ENCODE results near the gene TRIM24. TPM values are rescaled to one million over a fixed set of nuclear protein-coding genes. Genes with fewer than 3 reads are reported as not detected.

TRIM24 gene
- total RNA-seq, 3 donors from 2014 or later = 17.5 to 21.2 (median 18.9) TPM

DNA sequence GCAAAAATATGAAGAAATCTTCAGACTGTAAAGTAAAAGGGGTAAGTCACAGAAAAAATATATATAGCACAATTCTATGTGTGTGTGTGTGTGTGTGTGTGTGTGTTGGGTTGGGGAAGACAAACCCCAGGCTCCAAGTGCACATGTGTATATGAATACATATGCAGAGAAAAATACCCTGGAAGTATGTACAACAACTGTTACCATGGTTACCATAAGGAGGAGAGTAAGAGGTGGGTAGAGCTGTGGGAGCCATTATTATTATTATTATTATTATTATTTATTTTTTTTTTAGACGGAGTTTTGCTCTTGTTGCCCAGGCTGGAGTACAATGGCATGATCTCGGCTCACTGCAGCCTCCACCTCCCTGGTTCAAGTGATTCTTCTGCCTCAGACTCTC, 23.7 kb upstream of the TRIM24 start:
- intact Hi-C loops (cut with DNase I, micrococcal nuclease) = no loop called here
- DNase-seq (no peak), ATAC-seq (no peak)
- Histone ChIP-seq H3K4me1 (ENCODE audit: low read depth) (no peaks in the 10 kb centered on the region), H3K9me3 (peaks cover 9% of the 10 kb centered on the region), H3K36me3 (ENCODE audit: low read depth) (no peaks in the 10 kb centered on the region), H3K4me3 (no peak overlapping the region)
- TF ChIP-seq, protein P1, sequence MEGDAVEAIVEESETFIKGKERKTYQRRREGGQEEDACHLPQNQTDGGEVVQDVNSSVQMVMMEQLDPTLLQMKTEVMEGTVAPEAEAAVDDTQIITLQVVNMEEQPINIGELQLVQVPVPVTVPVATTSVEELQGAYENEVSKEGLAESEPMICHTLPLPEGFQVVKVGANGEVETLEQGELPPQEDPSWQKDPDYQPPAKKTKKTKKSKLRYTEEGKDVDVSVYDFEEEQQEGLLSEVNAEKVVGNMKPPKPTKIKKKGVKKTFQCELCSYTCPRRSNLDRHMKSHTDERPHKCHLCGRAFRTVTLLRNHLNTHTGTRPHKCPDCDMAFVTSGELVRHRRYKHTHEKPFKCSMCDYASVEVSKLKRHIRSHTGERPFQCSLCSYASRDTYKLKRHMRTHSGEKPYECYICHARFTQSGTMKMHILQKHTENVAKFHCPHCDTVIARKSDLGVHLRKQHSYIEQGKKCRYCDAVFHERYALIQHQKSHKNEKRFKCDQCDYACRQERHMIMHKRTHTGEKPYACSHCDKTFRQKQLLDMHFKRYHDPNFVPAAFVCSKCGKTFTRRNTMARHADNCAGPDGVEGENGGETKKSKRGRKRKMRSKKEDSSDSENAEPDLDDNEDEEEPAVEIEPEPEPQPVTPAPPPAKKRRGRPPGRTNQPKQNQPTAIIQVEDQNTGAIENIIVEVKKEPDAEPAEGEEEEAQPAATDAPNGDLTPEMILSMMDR (IDR thresholded peaks at IDR 0.05) = no peak

DNA sequence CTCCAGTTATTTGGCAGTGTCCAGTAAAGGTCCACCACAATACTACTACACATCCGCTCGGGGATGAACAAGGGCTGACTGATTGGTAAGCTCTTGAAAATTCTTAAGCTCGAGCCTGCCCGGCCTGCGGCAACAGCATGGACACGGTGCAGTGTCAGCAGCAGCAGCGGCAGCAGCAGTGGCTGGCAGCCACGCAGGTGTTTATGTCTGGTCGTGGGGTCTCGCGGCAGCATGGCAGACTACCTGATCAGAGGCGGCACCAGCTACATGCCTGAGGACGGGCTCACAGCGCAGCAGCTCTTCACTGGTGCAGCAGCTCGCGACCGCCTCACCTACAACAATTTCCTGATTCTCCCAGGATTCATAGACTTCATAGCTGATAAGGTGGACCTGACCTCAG, 19.6 kb upstream of the TRIM24 start:
- no peak for ATAC-seq
- TF ChIP-seq, protein P1 (IDR thresholded peaks at IDR 0.05) = no peak
- no peaks in the 10 kb centered on the region for H3K4me1 ChIP-seq (ENCODE audit: low read depth)
- no peaks in the 10 kb centered on the region for H3K9me3 ChIP-seq
- intact Hi-C loops (cut with DNase I, micrococcal nuclease) = no loop called here
- no peaks in the 10 kb centered on the region for H3K36me3 ChIP-seq (ENCODE audit: low read depth)
- no peak overlapping the region for H3K4me3 ChIP-seq
- no peak for DNase-seq

DNA sequence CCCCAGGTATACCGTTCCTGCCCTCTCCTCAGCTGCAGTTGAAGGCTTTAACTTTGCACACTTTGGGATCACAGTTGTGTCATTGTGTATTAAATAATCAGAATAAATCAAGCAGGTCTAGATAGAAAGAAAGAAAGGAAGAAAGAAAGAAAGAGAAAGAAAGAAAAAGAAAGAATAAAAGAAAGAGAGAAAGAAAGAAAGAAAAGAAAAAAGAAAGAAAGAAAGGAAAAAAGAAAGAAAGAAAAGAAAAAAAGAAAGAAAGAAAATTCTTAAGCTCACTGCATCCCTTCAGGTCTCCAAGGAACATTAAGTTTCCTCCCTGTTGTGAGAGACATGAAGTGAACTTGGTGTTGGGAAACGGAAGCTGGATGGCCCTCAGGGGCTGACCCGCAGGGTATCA, 17.2 kb upstream of the TRIM24 start:
- no peak overlapping the region for H3K4me3 ChIP-seq
- no peaks in the 10 kb centered on the region for H3K36me3 ChIP-seq (ENCODE audit: low read depth)
- H3K9me3 ChIP-seq = no peaks in the 10 kb centered on the region
- H3K4me1 ChIP-seq (ENCODE audit: low read depth) = no peaks in the 10 kb centered on the region
- ATAC-seq (no peak), DNase-seq (no peak)
- intact Hi-C loops (cut with DNase I, micrococcal nuclease) = no loop called here
- TF ChIP-seq, protein P1 (IDR thresholded peaks at IDR 0.05) = no peak

DNA sequence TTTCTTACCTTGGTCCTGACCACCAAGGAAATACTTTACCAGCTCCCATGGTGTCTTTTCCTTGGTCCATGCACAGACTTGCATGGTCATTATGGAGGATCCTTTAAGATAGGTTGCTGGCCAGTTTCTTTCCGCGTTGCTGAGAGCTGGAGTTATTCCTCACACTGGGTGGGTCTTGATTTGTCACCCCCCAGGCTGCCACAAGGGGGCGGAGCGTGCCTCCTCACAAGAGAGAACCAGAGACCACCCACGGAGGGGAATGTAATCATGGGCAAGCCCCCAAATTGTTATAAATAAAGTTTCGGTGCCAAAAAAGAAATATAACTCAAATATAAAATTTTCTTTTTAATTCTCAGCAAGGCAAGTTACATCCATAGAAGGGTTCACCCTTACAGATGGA, 10.5 kb upstream of the TRIM24 start:
- TF ChIP-seq, protein P1 (IDR thresholded peaks at IDR 0.05) = no peak
- H3K4me3 ChIP-seq = no peak overlapping the region
- no peaks in the 10 kb centered on the region for H3K36me3 ChIP-seq (ENCODE audit: low read depth)
- ATAC-seq (no peak), DNase-seq (no peak)
- H3K9me3 ChIP-seq = no peaks in the 10 kb centered on the region
- intact Hi-C loops (cut with DNase I, micrococcal nuclease) = no loop called here
- H3K4me1 ChIP-seq (ENCODE audit: low read depth) = no peaks in the 10 kb centered on the region

DNA sequence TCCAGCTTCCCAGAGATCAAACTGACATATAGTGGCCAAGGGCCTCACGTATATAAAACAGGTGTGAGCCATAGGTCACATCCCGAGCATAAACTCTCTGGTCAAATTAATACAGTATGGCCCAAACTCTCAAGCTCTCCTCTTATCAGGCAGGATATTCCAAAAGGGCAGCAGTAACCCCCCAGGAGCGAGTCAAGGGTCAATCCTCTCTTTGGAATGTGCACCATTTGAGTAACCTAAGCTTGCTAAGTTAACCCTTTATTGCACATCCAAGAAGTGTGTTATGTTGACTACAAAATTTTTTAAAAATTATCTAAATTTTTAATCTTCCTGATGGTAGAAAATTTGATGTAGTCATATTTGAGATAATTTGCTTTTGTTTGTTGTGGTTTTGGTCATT, 4.5 kb upstream of the TRIM24 start:
- Histone ChIP-seq H3K4me1 (ENCODE audit: low read depth) (no peaks in the 10 kb centered on the region), H3K36me3 (ENCODE audit: low read depth) (no peaks in the 10 kb centered on the region), H3K9me3 (no peaks in the 10 kb centered on the region), H3K4me3 (no peak overlapping the region)
- intact Hi-C loops (cut with DNase I, micrococcal nuclease) = no loop called here
- no peak for DNase-seq
- no peak for ATAC-seq
- TF ChIP-seq, protein P1 (IDR thresholded peaks at IDR 0.05) = no peak

DNA sequence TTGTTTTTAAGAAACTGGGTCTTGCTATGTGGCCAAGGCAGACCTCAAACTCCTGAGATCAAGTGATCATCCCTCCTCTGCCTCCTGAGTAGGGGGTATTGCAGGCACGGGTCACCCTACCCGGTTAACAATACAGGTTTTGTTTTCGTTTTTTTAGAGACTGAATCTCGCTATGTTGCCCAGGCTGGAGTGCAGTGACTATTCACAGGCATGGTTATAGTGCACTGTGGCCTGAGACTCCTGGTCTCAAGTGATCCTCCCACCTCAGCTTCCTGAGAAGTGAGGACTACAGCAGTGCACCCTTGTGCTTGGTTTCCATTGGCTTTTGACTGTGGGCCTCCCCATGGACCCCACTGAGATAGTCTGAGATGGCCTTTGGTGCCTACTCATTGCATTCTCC, 3.8 kb upstream of the TRIM24 start:
- Histone ChIP-seq H3K9me3 (no peaks in the 10 kb centered on the region), H3K36me3 (ENCODE audit: low read depth) (no peaks in the 10 kb centered on the region), H3K4me1 (ENCODE audit: low read depth) (no peaks in the 10 kb centered on the region), H3K4me3 (no peak overlapping the region)
- ATAC-seq = no peak
- TF ChIP-seq, protein P1 (IDR thresholded peaks at IDR 0.05) = no peak
- intact Hi-C loops (cut with DNase I, micrococcal nuclease) = no loop called here
- DNase-seq = no peak

Measured in mucosa of descending colon (tissue), 3 donors.